Hepatocyte (in vitro differentiated cells): Measurements from ENCODE around the gene ZSWIM1. TPM values are rescaled to one million over a fixed set of nuclear protein-coding genes. Genes with fewer than 3 reads are reported as not detected.

Source experiments
- DNase-seq: peaks from one replicate; pipeline ENCODE4 v3.0.0-alpha.2; 2016; ENCODE audit warnings: low spot score
- H2AFZ ChIP-seq: fragments of 200-600 bp; sonication (generic); 2 replicates; pipeline ENCODE4 v1.6.0; 2016; ENCODE audit warnings: antibody characterized with exemption, mild to moderate bottlenecking
- H3K27ac ChIP-seq: fragments of 200-600 bp; sonication (generic); 2 replicates; pipeline ENCODE4 v1.5.1; 2016; ENCODE audit warnings: mild to moderate bottlenecking
- H3K27me3 ChIP-seq: fragments of 200-600 bp; sonication (generic); 2 replicates; pipeline ENCODE4 v1.6.1; 2016
- H3K36me3 ChIP-seq: fragments of 200-600 bp; sonication (generic); replicated peaks from 2 replicates; pipeline ENCODE4 v1.5.1; 2016; ENCODE audit warnings: low read depth; ENCODE audit not compliant: insufficient read depth
- H3K4me1 ChIP-seq: fragments of 200-600 bp; sonication (generic); 2 replicates; pipeline ENCODE4 v1.5.1; 2016; ENCODE audit warnings: mild to moderate bottlenecking, moderate library complexity; ENCODE audit not compliant: insufficient read depth
- H3K4me2 ChIP-seq: fragments of 200-600 bp; sonication (generic); 2 replicates; pipeline ENCODE4 v1.6.0; 2016
- H3K4me3 ChIP-seq: fragments of 200-600 bp; sonication (generic); 2 replicates; pipeline ENCODE4 v1.5.1; 2016; ENCODE audit warnings: mild to moderate bottlenecking
- H3K79me2 ChIP-seq: fragments of 200-600 bp; sonication (generic); 2 replicates; pipeline ENCODE4 v1.6.0; 2017; ENCODE audit warnings: mild to moderate bottlenecking
- H3K9me2 ChIP-seq: fragments of 200-600 bp; sonication (generic); replicated peaks from 2 replicates; pipeline ENCODE4 v1.6.0; 2017; ENCODE audit warnings: mild to moderate bottlenecking; ENCODE audit not compliant: insufficient read depth
- H3K9me3 ChIP-seq: fragments of 200-600 bp; sonication (generic); 2 replicates; pipeline ENCODE4 v1.5.1; 2016; ENCODE audit warnings: low read depth, mild to moderate bottlenecking
- H4K20me1 ChIP-seq: fragments of 200-600 bp; sonication (generic); 2 replicates; pipeline ENCODE4 v1.6.0; 2016; ENCODE audit warnings: mild to moderate bottlenecking; ENCODE audit not compliant: insufficient read depth, poor library complexity, severe bottlenecking
- CTCF ChIP-seq: fragments of 200-600 bp; sonication (generic); IDR thresholded peaks from 2 replicates; pipeline ENCODE4 v1.5.1; 2016; ENCODE audit warnings: antibody characterized with exemption, mild to moderate bottlenecking; ENCODE audit not compliant: poor library complexity
- EZH2 ChIP-seq: fragments of 200-600 bp; sonication (generic); IDR thresholded peaks from 2 replicates; pipeline ENCODE4 v1.6.1; 2016; ENCODE audit warnings: antibody characterized with exemption, mild to moderate bottlenecking, borderline replicate concordance
- EZH2phosphoT487 ChIP-seq: fragments of 200-600 bp; sonication (generic); IDR thresholded peaks from one replicate; pipeline ENCODE4 v1.6.1; 2018; ENCODE audit warnings: antibody characterized with exemption, mild to moderate bottlenecking, low read depth, moderate library complexity; ENCODE audit not compliant: unreplicated experiment, severe bottlenecking
- WGBS: methylation state at CpG from one replicate; pipeline ENCODE4 v1.1.6; 2016; ENCODE audit warnings: low lambda C conversion rate; ENCODE audit errors: missing lambda C conversion rate; 5-methylcytosine and 5-hydroxymethylcytosine counted together
- polyA plus RNA-seq: library from polyadenylated mRNA; unstranded; fragments of >200 nt; fragmentation: Nextera tagmentation; extraction: Ambion mirVana; gene quantifications from 2 replicates; pipeline ENCODE4 v1.2.1, GENCODE V29; 2016
- total RNA-seq: library from RNA; depleted of rRNA; stranded (reverse); fragments of >200 nt; gene quantifications from 2 replicates; pipeline ENCODE4 v1.2.3, GENCODE V29; 2014

The ZSWIM1 gene
- total and polyA plus RNA-seq, 2 experiments from 2014 or later: 5.0 to 6.4 TPM

- no peaks in the 10 kb centered on the region for H4K20me1 ChIP-seq
- H3K9me3 ChIP-seq: no peaks in the 10 kb centered on the region
- H3K4me1 ChIP-seq: peaks cover 29% of the 10 kb centered on the region
- H3K27me3 ChIP-seq: no peaks in the 10 kb centered on the region
- TF ChIP-seq EZH2: no peak
- TF ChIP-seq CTCF: no peak
- TF ChIP-seq EZH2phosphoT487: no peak
- peak overlapping the region; percentile 26 for H3K27ac ChIP-seq
- no peak overlapping the region for H3K4me3 ChIP-seq
- no peaks in the 10 kb centered on the region for H3K9me2 ChIP-seq
- no peak overlapping the region for H2AFZ ChIP-seq
- H3K4me2 ChIP-seq: peak overlapping the region; percentile 92
- DNase-seq: no peak
- WGBS: 92% methylated on average over 5 of the region's 5 CpGs
- no peaks in the 10 kb centered on the region for H3K36me3 ChIP-seq
- H3K79me2 ChIP-seq: peaks cover 14% of the 10 kb centered on the region
These were observed 45.2 kb upstream of the ZSWIM1 start for GRCh38 chr20:45835825-45836224.

DNA sequence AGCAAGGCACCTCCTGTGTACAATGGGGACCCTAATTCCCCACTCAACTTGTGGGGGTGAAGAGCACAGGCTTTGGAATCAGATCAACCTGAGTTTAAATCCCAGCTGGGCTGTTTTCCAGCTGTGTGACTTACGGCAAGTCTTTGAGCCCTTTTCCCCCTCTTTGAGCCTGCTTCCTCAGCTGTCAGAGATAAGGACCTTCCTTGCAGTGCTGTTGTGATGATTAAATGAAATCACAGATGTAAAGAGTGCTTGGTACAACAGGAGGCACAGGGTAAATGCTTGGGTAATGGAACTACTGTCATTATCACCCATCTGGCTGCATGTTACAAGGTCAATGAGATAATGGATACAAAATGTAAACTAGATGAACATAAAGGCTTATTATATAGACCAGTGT lies 44.2 kb upstream of the ZSWIM1 start:
- Histone ChIP-seq H4K20me1 (no peaks in the 10 kb centered on the region), H3K4me2 (peak overlapping the region; percentile 51)

DNA sequence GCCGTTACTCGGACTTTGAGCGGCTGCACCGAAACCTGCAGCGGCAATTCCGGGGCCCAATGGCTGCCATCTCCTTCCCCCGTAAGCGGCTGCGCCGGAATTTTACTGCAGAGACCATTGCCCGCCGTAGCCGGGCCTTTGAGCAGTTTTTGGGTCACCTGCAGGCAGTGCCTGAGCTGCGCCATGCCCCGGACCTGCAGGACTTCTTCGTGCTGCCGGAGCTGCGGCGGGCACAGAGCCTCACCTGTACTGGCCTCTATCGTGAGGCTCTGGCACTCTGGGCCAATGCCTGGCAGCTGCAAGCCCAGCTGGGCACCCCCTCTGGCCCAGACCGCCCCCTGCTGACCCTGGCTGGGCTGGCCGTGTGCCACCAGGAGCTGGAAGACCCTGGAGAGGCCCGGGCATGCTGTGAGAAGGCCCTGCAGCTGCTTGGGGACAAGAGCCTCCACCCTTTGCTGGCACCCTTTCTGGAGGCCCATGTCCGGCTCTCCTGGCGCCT lies 40.3 kb upstream of the ZSWIM1 start:
- Histone ChIP-seq H3K9me2 (no peaks in the 10 kb centered on the region), H3K4me1 (peaks cover 7% of the 10 kb centered on the region), H3K27me3 (no peaks in the 10 kb centered on the region), H3K79me2 (peaks cover 4% of the 10 kb centered on the region), H3K27ac (no peak overlapping the region), H3K36me3 (no peaks in the 10 kb centered on the region), H2AFZ (no peak overlapping the region), H3K9me3 (no peaks in the 10 kb centered on the region), H4K20me1 (no peaks in the 10 kb centered on the region), H3K4me3 (no peak overlapping the region), H3K4me2 (no peak overlapping the region)
- WGBS: 97% methylated on average over 25 of the region's 25 CpGs
- no peak for DNase-seq
- no peak for TF ChIP-seq CTCF
- TF ChIP-seq EZH2phosphoT487: no peak
- no peak for TF ChIP-seq EZH2

More for the DNA sequence above, 44.2 kb upstream of the ZSWIM1 start:
- DNase-seq: no peak
- H3K79me2 ChIP-seq: peaks cover 14% of the 10 kb centered on the region
- H3K9me3 ChIP-seq: no peaks in the 10 kb centered on the region
- H3K36me3 ChIP-seq: no peaks in the 10 kb centered on the region
- H3K9me2 ChIP-seq: no peaks in the 10 kb centered on the region
- WGBS: 43% methylated on average over 1 of the region's 1 CpG
- H3K27me3 ChIP-seq: no peaks in the 10 kb centered on the region
- peaks cover 29% of the 10 kb centered on the region for H3K4me1 ChIP-seq
- H2AFZ ChIP-seq: no peak overlapping the region
- peak overlapping the region; percentile 34 for H3K27ac ChIP-seq
- TF ChIP-seq EZH2phosphoT487: no peak
- TF ChIP-seq CTCF: no peak
- no peak for TF ChIP-seq EZH2
- H3K4me3 ChIP-seq: no peak overlapping the region
